Thyroid gland (tissue), 4 donors: ENCODE results near the gene ABHD12B.

Experiments
- CTCF ChIP-seq, 6 experiments: fragments of 200-600 bp in 3 of 6; fragments of 450-650 bp in 3 of 6; sonication (generic) in 3 of 6; IDR thresholded peaks; one replicate each; pipeline ENCODE4 v1.5.1; 2016 to 2019; ENCODE audit warnings: antibody characterized with exemption in 6 of 6, mild to moderate bottlenecking in 2 of 6, inconsistent platforms in 1 of 6, moderate library complexity in 1 of 6
- POLR2A ChIP-seq, 2 donors: fragments of 450-650 bp; IDR thresholded peaks; one replicate each; pipeline ENCODE4 v1.6.1; 2017; ENCODE audit warnings: antibody characterized with exemption in 2 of 2, mild to moderate bottlenecking in 2 of 2, moderate library complexity in 1 of 2

GRCh38 chr14:50941151-50941550, 69.3 kb downstream of the ABHD12B start:
- TF ChIP-seq POLR2A (IDR thresholded peaks at IDR 0.05) (no peak), CTCF (IDR thresholded peaks at IDR 0.05) (no peak)
